ENCODE measurements around the gene TMEM218.

DNA sequence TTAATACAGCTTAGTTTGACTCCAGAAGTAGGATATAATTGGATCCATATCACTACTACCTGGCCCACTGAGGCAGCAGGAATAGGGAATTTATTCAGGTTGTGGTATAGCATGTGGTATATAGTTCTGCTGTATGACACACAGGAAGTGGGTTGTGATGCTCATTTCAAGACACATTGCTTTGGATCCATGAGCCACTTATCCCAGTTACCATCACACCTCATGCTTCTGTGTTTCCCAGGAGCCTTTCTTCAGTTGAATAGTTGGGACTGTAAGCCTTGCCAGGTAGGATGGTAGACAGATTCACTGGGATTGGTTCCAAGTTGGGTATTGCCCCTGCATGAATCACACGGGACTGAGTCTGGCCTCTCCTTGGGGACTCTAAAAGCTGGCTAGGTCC lies 58.3 kb downstream of the TMEM218 start:
- no peak for TF ChIP-seq CEBPB (IDR thresholded peaks at IDR 0.05)
- no peak for TF ChIP-seq RAD21 (IDR thresholded peaks at IDR 0.05; ENCODE audit: low read depth)
- TF ChIP-seq EP300 (IDR thresholded peaks at IDR 0.05; ENCODE audit: borderline replicate concordance): no peak
- TF ChIP-seq, protein P1, sequence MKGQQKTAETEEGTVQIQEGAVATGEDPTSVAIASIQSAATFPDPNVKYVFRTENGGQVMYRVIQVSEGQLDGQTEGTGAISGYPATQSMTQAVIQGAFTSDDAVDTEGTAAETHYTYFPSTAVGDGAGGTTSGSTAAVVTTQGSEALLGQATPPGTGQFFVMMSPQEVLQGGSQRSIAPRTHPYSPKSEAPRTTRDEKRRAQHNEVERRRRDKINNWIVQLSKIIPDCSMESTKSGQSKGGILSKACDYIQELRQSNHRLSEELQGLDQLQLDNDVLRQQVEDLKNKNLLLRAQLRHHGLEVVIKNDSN (IDR thresholded peaks at IDR 0.05): no peak
- TF ChIP-seq, protein P2, sequence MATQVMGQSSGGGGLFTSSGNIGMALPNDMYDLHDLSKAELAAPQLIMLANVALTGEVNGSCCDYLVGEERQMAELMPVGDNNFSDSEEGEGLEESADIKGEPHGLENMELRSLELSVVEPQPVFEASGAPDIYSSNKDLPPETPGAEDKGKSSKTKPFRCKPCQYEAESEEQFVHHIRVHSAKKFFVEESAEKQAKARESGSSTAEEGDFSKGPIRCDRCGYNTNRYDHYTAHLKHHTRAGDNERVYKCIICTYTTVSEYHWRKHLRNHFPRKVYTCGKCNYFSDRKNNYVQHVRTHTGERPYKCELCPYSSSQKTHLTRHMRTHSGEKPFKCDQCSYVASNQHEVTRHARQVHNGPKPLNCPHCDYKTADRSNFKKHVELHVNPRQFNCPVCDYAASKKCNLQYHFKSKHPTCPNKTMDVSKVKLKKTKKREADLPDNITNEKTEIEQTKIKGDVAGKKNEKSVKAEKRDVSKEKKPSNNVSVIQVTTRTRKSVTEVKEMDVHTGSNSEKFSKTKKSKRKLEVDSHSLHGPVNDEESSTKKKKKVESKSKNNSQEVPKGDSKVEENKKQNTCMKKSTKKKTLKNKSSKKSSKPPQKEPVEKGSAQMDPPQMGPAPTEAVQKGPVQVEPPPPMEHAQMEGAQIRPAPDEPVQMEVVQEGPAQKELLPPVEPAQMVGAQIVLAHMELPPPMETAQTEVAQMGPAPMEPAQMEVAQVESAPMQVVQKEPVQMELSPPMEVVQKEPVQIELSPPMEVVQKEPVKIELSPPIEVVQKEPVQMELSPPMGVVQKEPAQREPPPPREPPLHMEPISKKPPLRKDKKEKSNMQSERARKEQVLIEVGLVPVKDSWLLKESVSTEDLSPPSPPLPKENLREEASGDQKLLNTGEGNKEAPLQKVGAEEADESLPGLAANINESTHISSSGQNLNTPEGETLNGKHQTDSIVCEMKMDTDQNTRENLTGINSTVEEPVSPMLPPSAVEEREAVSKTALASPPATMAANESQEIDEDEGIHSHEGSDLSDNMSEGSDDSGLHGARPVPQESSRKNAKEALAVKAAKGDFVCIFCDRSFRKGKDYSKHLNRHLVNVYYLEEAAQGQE (IDR thresholded peaks at IDR 0.05; ENCODE audit: low read depth): no peak
- TF ChIP-seq MAX (IDR thresholded peaks at IDR 0.05): no peak
- no peak for TF ChIP-seq TEAD4 (IDR thresholded peaks at IDR 0.05)
- TF ChIP-seq EGR1 (IDR thresholded peaks at IDR 0.05): no peak
- no peak for TF ChIP-seq YY1 (IDR thresholded peaks at IDR 0.05; ENCODE audit: low read depth)
- TF ChIP-seq ZBTB7A (IDR thresholded peaks at IDR 0.05; ENCODE audit: low read depth): no peak
- TF ChIP-seq CREB1 (IDR thresholded peaks at IDR 0.05; ENCODE audit: low read depth): no peak
